Uterus (tissue), 4 donors: ENCODE results near the gene RIMS4. TPM values are rescaled to one million over a fixed set of nuclear protein-coding genes. Genes with fewer than 3 reads are reported as not detected.

Experiments used
- DNase-seq, 2 donors: peaks; one replicate each; pipeline ENCODE4 v3.0.0-alpha.2; 2019 to 2020
- H3K27ac ChIP-seq, 2 donors: fragments of 200-600 bp; sonication (generic); 1 replicate in 1 of 2; 2 replicates in 1 of 2; pipeline ENCODE4 v1.5.1; 2016 to 2018
- H3K27me3 ChIP-seq, 2 donors: fragments of 200-600 bp; sonication (generic); one replicate each; pipeline ENCODE4 v1.5.1; 2018 to 2019; ENCODE audit warnings: control low read depth in 1 of 2
- H3K36me3 ChIP-seq, 2 donors: fragments of 200-600 bp; sonication (generic); one replicate each; pipeline ENCODE4 v1.5.1; 2019; ENCODE audit warnings: control low read depth in 1 of 2
- H3K4me1 ChIP-seq, 2 donors: fragments of 200-600 bp; sonication (generic); one replicate each; pipeline ENCODE4 v1.5.1; 2018 to 2019; ENCODE audit warnings: control low read depth in 1 of 2
- H3K4me3 ChIP-seq, 2 donors: fragments of 200-600 bp; sonication (generic); 1 replicate in 1 of 2; 2 replicates in 1 of 2; pipeline ENCODE4 v1.5.1; 2018 to 2019; ENCODE audit warnings: mild to moderate bottlenecking in 1 of 2
- H3K9me3 ChIP-seq, 2 donors: fragments of 200-600 bp; sonication (generic); one replicate each; pipeline ENCODE4 v1.5.1; 2019; ENCODE audit warnings: control low read depth in 1 of 2
- CTCF ChIP-seq, 4 experiments: fragments of 200-600 bp in 2 of 4; fragments of 450-650 bp in 2 of 4; sonication (generic) in 2 of 4; IDR thresholded peaks; one replicate each; pipeline ENCODE4 v1.5.1; 2016 to 2019; ENCODE audit warnings: antibody characterized with exemption in 4 of 4, mild to moderate bottlenecking in 2 of 4, moderate library complexity in 1 of 4
- POLR2A ChIP-seq, 2 donors: fragments of 450-650 bp; IDR thresholded peaks; one replicate each; pipeline ENCODE4 v1.6.1; 2016; ENCODE audit warnings: antibody characterized with exemption in 2 of 2, mild to moderate bottlenecking in 1 of 2, moderate library complexity in 1 of 2
- intact Hi-C: fragments of 100-400 bp; cut with DNase I; formaldehyde crosslinking; loops from one replicate; pipeline ENCODE4 v1.15.1; 2023; ENCODE audit warnings: low total_unique reads
- total RNA-seq, 4 donors: library from RNA; depleted of rRNA in 3 of 4; stranded (reverse); fragments of >200 nt in 3 of 4; gene quantifications; one replicate each; pipeline versions ENCODE4 v1.1.0 to v1.2.4, GENCODE V29; 2014 to 2023
- donor health status: DM: yes; HTN: yes; CAD: no.

Gene RIMS4
- total RNA-seq, 4 donors from 2014 or later: 0.26 to 5.3 (median 0.61) TPM

DNA sequence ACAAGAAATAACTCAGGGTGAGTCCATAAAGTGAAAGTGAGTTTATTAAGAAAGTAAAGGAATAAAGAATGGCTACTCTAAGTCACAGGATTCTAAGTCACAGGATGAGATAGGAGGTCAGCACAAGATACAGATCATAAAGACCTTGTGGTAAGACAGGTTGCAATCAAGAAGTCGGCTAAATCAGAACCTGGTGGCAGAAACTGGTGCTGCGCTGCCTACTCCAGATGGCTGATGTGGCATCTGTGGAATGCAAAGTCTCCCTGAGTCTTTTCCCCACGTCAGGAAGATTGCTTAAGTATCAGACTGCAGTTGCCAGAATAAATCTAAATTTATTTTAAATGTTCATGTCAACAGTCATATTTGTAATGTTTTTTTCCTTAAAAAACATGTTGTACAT is 75.4 kb downstream of the RIMS4 start:
- H3K27me3 ChIP-seq: no peaks in the 10 kb centered on the region
- no peaks in the 10 kb centered on the region for H3K4me1 ChIP-seq
- H3K4me3 ChIP-seq: no peak overlapping the region
- no peak overlapping the region for H3K27ac ChIP-seq
- H3K36me3 ChIP-seq: no peaks in the 10 kb centered on the region
- DNase-seq: no peak
- TF ChIP-seq CTCF (IDR thresholded peaks at IDR 0.05): peak in 1 of 4 experiments; percentile 6
- TF ChIP-seq POLR2A (IDR thresholded peaks at IDR 0.05): no peak
- intact Hi-C loops: loop anchor here (5.0 kb wide), 1 partner anchor 48 kb away; no protein-coding TSS in a partner anchor
- H3K9me3 ChIP-seq: no peaks in the 10 kb centered on the region

GRCh38 chr20:44733341-44734069 is 76.8 kb downstream of the RIMS4 start:
- no peak overlapping the region for H3K4me3 ChIP-seq
- no peaks in the 10 kb centered on the region for H3K27me3 ChIP-seq
- peak; percentile 64 to 74 for DNase-seq
- H3K4me1 ChIP-seq: no peaks in the 10 kb centered on the region
- intact Hi-C loops: loop anchor here (5.0 kb wide), 1 partner anchor 46 kb away; no protein-coding TSS in a partner anchor
- H3K27ac ChIP-seq: no peak overlapping the region
- no peaks in the 10 kb centered on the region for H3K36me3 ChIP-seq
- no peaks in the 10 kb centered on the region for H3K9me3 ChIP-seq
- TF ChIP-seq POLR2A (IDR thresholded peaks at IDR 0.05): no peak
- TF ChIP-seq CTCF (IDR thresholded peaks at IDR 0.05): peak; percentile 85 to 96 (median 94)

DNA sequence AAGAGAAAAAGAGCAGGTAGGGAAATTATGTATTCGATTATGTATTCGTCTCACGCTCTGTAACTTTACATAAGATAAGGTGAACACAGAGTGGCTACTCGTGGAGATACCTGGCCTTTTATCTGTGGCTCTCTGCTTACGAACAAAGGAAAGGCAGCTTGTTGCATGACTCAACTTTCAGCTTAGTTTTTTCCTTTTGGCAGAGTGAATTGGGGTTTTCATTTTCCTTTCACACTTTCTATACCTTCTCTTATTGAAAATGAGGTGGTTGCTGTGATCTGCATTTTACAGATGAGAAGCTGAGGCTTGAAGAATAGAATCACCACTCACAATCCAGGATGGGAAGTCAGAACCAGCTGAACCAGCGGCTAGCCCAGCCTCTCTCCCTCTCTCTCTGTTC is 78.0 kb downstream of the RIMS4 start:
- intact Hi-C loops: loop anchor here (5.0 kb wide), 1 partner anchor 45 kb away; no protein-coding TSS in a partner anchor
- no peak for DNase-seq

DNA sequence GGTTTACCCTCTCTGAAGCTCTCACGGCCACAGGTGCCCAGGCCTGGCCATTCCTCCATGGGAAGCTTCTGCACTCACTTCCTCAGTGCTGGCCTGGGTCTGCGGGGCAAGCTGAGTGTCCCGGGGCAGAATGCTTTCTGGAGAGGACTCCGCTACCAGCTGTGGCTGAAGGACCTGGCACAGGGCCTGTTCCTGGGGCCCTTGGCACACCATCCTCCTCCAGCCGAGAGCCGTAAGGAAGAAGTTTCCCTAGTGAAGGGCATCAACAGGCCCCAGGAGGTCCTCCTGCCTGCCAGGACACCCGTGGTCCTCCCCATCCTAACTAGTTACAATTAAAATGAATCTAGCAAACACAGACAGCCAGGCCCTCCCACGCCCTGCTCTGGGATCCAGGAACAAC is 78.7 kb downstream of the RIMS4 start:
- no peaks in the 10 kb centered on the region for H3K36me3 ChIP-seq
- no peak for DNase-seq
- no peak overlapping the region for H3K27ac ChIP-seq
- H3K4me1 ChIP-seq: no peaks in the 10 kb centered on the region
- intact Hi-C loops: loop anchor here (5.0 kb wide), 1 partner anchor 44 kb away; no protein-coding TSS in a partner anchor
- TF ChIP-seq POLR2A (IDR thresholded peaks at IDR 0.05) (no peak), CTCF (IDR thresholded peaks at IDR 0.05) (no peak)
- no peak overlapping the region for H3K4me3 ChIP-seq
- H3K9me3 ChIP-seq: no peaks in the 10 kb centered on the region
- H3K27me3 ChIP-seq: no peaks in the 10 kb centered on the region

More for the DNA sequence above, 78.0 kb downstream of the RIMS4 start:
- Histone ChIP-seq H3K27ac (no peak overlapping the region), H3K4me3 (no peak overlapping the region), H3K4me1 (no peaks in the 10 kb centered on the region), H3K9me3 (no peaks in the 10 kb centered on the region), H3K36me3 (no peaks in the 10 kb centered on the region), H3K27me3 (no peaks in the 10 kb centered on the region)
- TF ChIP-seq CTCF (IDR thresholded peaks at IDR 0.05) (no peak), POLR2A (IDR thresholded peaks at IDR 0.05) (no peak)

- no peak overlapping the region for H3K27ac ChIP-seq
- TF ChIP-seq POLR2A (IDR thresholded peaks at IDR 0.05) (no peak), CTCF (IDR thresholded peaks at IDR 0.05) (no peak)
These were observed 79.9 kb downstream of the RIMS4 start for GRCh38 chr20:44730441-44730840.

More at GRCh38 chr20:44730441-44730840, 79.9 kb downstream of the RIMS4 start:
- no peak for DNase-seq
- H3K36me3 ChIP-seq: no peaks in the 10 kb centered on the region
- no peaks in the 10 kb centered on the region for H3K4me1 ChIP-seq
- intact Hi-C loops: loop anchor here (5.0 kb wide), 1 partner anchor 43 kb away; no protein-coding TSS in a partner anchor
- H3K27me3 ChIP-seq: no peaks in the 10 kb centered on the region
- H3K4me3 ChIP-seq: no peak overlapping the region
- no peaks in the 10 kb centered on the region for H3K9me3 ChIP-seq
